NCI-H82 treated with DMSO at 0.1 percent for 48 hours (cell line): ENCODE measurements around the gene RNF225.
"Not testable (repeated sequence)": the region's sequence is repeated elsewhere in the genome, so short reads cannot be mapped to it uniquely, and the experiment has no call there.

Experiments used
- DNase-seq: peaks from one replicate; lab custom pipeline; 2025; ENCODE audit not compliant: unreplicated experiment; lab: John Stamatoyannopoulos, UW

Gene RNF225

GRCh38 chr19:58361900-58362271 is 33.6 kb upstream of the RNF225 start:
- DNase-seq, result peak; percentile 11

GRCh38 chr19:58362272-58362994 is 33.0 kb upstream of the RNF225 start, which contains the start of gene ZNF497:
Gene ZNF497, minus strand, starts transcription at chr19:58362751. Its CDS starts 5,116 bp downstream, at chr19:58357635.
- peak; percentile 79 for DNase-seq

- no peak for DNase-seq
Measured at GRCh38 chr19:58364146-58364545, 31.3 kb upstream of the RNF225 start.

GRCh38 chr19:58366585-58367430 is 28.6 kb upstream of the RNF225 start:
- DNase-seq, result no peak

GRCh38 chr19:58367698-58368454 is 27.6 kb upstream of the RNF225 start:
- no peak for DNase-seq

GRCh38 chr19:58368561-58369360 is 26.7 kb upstream of the RNF225 start:
- no peak for DNase-seq

GRCh38 chr19:58372311-58373133 is 22.9 kb upstream of the RNF225 start:
- DNase-seq, result no peak

GRCh38 chr19:58374200-58374599 is 21.3 kb upstream of the RNF225 start:
- no peak for DNase-seq

GRCh38 chr19:58376724-58377123 is 18.7 kb upstream of the RNF225 start:
- not testable (repeated sequence) for DNase-seq

GRCh38 chr19:58379246-58379645 is 16.2 kb upstream of the RNF225 start:
- DNase-seq, result no peak

GRCh38 chr19:58380037-58380661 is 15.3 kb upstream of the RNF225 start:
- no peak for DNase-seq

GRCh38 chr19:58380662-58381459 is 14.6 kb upstream of the RNF225 start, which contains the start of gene ZNF837:
Gene ZNF837, minus strand, starts transcription at chr19:58381030. Its CDS starts 11,698 bp downstream, at chr19:58369332.
- DNase-seq, result peak; percentile 99

- no peak for DNase-seq
Measured at GRCh38 chr19:58381460-58382212, 13.8 kb upstream of the RNF225 start.

GRCh38 chr19:58382997-58383603 is 12.4 kb upstream of the RNF225 start:
- DNase-seq, result no peak

GRCh38 chr19:58385313-58385890 is 10.1 kb upstream of the RNF225 start:
- DNase-seq, result no peak

- no peak for DNase-seq
Measured at GRCh38 chr19:58385891-58386575, 9.4 kb upstream of the RNF225 start.
